PFSK-1 (cell line): Measurements from ENCODE around the gene ZNF688.

ENCODE experiments used
- FOXP2 ChIP-seq: optimal IDR thresholded peaks from 2 replicates; pipeline ENCODE3; 2011; ENCODE audit warnings: borderline replicate concordance, control low read depth, inconsistent platforms; ENCODE audit not compliant: insufficient read depth; ENCODE audit errors: extremely low read length, extremely low read depth
- POLR2AphosphoS5 ChIP-seq: IDR thresholded peaks from 2 replicates; pipeline ENCODE4 v1.6.1; 2012; ENCODE audit warnings: low read depth, mild to moderate bottlenecking, control low read depth, low read length, moderate library complexity
- SIN3A ChIP-seq: IDR thresholded peaks from 2 replicates; pipeline ENCODE4 v1.6.1; 2012; ENCODE audit warnings: mild to moderate bottlenecking, low read length, moderate library complexity, borderline replicate concordance; ENCODE audit not compliant: insufficient read depth
- TAF1 ChIP-seq: IDR thresholded peaks from 2 replicates; pipeline ENCODE4 v1.6.1; 2012; ENCODE audit warnings: low read length, control low read depth, borderline replicate concordance; ENCODE audit not compliant: insufficient read depth
- TF ChIP-seq, protein P1 (sequence below), 2 experiments: IDR thresholded peaks; 2 replicates each; pipeline versions ENCODE4 v1.6.1 to v1.8.0; 2011 to 2012; ENCODE audit warnings: low read depth in 2 of 2, low read length in 2 of 2, control low read depth in 1 of 2, inconsistent platforms in 1 of 2, mild to moderate bottlenecking in 1 of 2, moderate library complexity in 1 of 2; ENCODE audit not compliant: insufficient read depth in 1 of 2

The ZNF688 gene

DNA sequence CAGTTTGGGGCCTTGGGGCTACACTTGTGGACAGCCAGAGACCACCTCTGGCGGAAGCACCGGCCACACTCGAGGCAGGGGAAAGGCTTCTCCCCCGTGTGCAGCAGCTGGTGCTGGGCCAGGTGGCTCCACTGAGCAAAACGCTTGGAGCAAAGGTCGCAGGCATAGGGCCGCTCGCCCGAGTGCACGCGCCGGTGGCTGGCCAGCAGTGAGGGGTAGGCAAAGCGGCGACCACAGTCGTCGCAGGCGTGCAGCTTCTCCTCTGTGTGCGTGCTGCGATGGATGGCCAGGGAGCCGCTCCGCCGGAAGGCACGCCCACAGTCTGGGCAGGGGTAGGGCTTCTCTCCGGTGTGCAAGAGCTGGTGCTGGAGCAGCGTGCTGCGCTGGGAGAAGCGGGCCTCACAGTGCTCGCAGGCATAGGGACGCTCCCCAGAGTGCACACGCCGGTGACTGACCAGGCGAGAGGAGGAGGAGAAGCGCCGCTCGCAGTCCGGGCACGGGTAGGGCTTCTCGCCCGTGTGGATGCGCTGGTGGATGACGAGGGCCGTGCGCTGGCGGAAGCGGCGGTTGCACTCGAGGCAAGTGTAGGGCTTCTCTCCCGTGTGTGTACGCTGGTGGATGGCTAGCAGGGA, 32.9 kb upstream of the ZNF688 start:
- no peak for TF ChIP-seq POLR2AphosphoS5
- TF ChIP-seq SIN3A: no peak
- TF ChIP-seq TAF1: no peak
- TF ChIP-seq, protein P1, sequence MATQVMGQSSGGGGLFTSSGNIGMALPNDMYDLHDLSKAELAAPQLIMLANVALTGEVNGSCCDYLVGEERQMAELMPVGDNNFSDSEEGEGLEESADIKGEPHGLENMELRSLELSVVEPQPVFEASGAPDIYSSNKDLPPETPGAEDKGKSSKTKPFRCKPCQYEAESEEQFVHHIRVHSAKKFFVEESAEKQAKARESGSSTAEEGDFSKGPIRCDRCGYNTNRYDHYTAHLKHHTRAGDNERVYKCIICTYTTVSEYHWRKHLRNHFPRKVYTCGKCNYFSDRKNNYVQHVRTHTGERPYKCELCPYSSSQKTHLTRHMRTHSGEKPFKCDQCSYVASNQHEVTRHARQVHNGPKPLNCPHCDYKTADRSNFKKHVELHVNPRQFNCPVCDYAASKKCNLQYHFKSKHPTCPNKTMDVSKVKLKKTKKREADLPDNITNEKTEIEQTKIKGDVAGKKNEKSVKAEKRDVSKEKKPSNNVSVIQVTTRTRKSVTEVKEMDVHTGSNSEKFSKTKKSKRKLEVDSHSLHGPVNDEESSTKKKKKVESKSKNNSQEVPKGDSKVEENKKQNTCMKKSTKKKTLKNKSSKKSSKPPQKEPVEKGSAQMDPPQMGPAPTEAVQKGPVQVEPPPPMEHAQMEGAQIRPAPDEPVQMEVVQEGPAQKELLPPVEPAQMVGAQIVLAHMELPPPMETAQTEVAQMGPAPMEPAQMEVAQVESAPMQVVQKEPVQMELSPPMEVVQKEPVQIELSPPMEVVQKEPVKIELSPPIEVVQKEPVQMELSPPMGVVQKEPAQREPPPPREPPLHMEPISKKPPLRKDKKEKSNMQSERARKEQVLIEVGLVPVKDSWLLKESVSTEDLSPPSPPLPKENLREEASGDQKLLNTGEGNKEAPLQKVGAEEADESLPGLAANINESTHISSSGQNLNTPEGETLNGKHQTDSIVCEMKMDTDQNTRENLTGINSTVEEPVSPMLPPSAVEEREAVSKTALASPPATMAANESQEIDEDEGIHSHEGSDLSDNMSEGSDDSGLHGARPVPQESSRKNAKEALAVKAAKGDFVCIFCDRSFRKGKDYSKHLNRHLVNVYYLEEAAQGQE (IDR thresholded peaks at IDR 0.05; ENCODE audit: insufficient read depth in 1 of 2, low read depth in 2 of 2, low read length in 2 of 2): no peak
- no peak for TF ChIP-seq FOXP2

DNA sequence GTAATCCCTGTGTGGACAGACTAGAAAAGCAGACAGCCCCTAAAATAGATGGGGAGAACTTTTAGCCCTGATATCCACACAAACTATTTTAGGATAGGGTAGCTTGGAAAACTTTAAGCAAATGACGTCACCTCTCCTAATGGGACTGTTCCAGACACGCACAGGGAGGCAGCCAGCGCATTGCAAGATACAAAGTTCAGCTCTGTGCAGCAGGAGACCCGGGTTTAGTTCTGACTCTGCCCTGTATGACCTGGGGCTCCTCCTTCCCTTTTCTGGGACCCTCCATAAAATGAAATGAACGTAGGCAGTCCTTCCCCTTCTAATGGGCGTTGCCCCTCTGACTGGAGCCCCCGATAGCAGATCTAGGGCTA, 32.4 kb upstream of the ZNF688 start:
- no peak for TF ChIP-seq TAF1
- no peak for TF ChIP-seq POLR2AphosphoS5
- TF ChIP-seq SIN3A: no peak
- no peak for TF ChIP-seq FOXP2
- TF ChIP-seq, protein P1 (IDR thresholded peaks at IDR 0.05; ENCODE audit: insufficient read depth in 1 of 2, low read depth in 2 of 2, low read length in 2 of 2): no peak

DNA sequence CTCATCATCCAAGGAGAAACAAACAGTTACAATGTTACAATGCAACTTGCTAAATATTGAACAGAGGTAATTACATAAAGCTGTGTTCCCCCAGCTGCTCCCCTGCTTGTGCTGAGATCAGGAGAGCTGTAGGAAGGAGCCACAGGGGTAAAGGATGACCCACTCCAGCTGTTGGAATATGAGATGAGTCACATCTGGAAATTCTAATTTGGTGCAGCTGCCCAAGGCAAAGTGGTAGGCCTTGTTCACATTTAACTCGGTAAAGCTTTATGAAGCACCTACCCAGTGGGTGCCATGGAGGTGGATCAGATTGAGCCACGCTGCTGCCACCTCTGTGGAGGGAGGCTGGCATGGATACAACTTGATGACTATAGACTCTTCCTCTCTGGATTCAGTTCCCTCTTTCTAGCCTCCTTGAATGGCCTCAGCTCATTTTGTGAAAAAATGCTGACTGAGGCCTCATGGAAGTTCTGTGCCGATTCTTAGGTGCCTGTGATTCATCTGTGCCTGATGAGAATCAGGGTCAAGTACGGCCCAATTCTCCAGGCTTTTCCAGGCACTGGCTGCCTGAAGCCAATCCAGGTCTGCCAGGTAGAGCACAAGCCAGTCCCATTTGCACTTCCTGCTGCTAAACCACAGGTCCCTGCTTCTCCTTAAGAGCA, 31.2 kb upstream of the ZNF688 start:
- TF ChIP-seq TAF1 (no peak), POLR2AphosphoS5 (no peak), SIN3A (no peak), FOXP2 (no peak)
- TF ChIP-seq, protein P1 (IDR thresholded peaks at IDR 0.05; ENCODE audit: insufficient read depth in 1 of 2, low read depth in 2 of 2, low read length in 2 of 2): no peak

DNA sequence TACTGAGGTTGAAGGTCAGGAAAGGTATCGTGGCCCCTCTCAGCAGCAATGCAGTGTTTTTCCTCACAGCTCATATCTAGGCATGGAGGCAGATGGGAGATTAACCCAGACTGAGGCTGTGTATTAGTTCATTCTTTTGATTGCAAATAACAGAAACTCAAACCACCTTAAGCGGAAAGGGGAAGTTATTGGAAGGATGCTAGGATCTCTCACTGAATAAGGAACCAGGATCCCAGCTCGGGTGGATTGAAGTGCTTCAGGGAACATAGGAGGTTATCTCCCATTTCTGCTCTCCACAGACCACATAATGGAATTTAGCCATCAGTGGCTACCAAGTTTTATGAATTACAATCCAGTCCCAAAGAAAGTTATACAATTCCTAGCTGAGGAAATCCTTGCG, 30.5 kb upstream of the ZNF688 start:
- TF ChIP-seq TAF1 (no peak), POLR2AphosphoS5 (no peak), SIN3A (no peak), FOXP2 (no peak)
- TF ChIP-seq, protein P1 (IDR thresholded peaks at IDR 0.05; ENCODE audit: insufficient read depth in 1 of 2, low read depth in 2 of 2, low read length in 2 of 2): no peak
